Measurements from ENCODE around the gene TBC1D22B.
"Not testable (repeated sequence)": the region's sequence is repeated elsewhere in the genome, so short reads cannot be mapped to it uniquely, and the experiment has no call there.

Gene TBC1D22B

GRCh38 chr6:37304766-37305165 is 47.2 kb downstream of the TBC1D22B start:
- in situ Hi-C loops (cut with MboI; ENCODE audit: low pct_unique_long_range_greater_than_20kb, low sequenced_read_pairs, unreplicated experiment) = no loop called here
- no peak for TF ChIP-seq CTCF (IDR thresholded peaks at IDR 0.05; ENCODE audit: extremely low read depth, insufficient read depth, missing control alignments)
- DNase-seq (ENCODE audit: low spot score) = no peak

- no peak for DNase-seq (ENCODE audit: low spot score)
- TF ChIP-seq CTCF (IDR thresholded peaks at IDR 0.05; ENCODE audit: extremely low read depth, insufficient read depth, missing control alignments) = no peak
- in situ Hi-C loops (cut with MboI; ENCODE audit: low pct_unique_long_range_greater_than_20kb, low sequenced_read_pairs, unreplicated experiment) = no loop called here
Measured at GRCh38 chr6:37305841-37306425, 48.4 kb downstream of the TBC1D22B start.

GRCh38 chr6:37306624-37307222 is 49.2 kb downstream of the TBC1D22B start:
- in situ Hi-C loops (cut with MboI; ENCODE audit: low pct_unique_long_range_greater_than_20kb, low sequenced_read_pairs, unreplicated experiment) = no loop called here
- no peak for DNase-seq (ENCODE audit: low spot score)
- TF ChIP-seq CTCF (IDR thresholded peaks at IDR 0.05; ENCODE audit: extremely low read depth, insufficient read depth, missing control alignments) = peak; percentile 7

- in situ Hi-C loops (cut with MboI; ENCODE audit: low pct_unique_long_range_greater_than_20kb, low sequenced_read_pairs, unreplicated experiment) = not testable (repeated sequence)
Measured at GRCh38 chr6:37307484-37307883, 49.9 kb downstream of the TBC1D22B start.

GRCh38 chr6:37308069-37308815 is 50.7 kb downstream of the TBC1D22B start:
- DNase-seq (ENCODE audit: low spot score) = no peak
- TF ChIP-seq CTCF (IDR thresholded peaks at IDR 0.05; ENCODE audit: extremely low read depth, insufficient read depth, missing control alignments) = no peak
- in situ Hi-C loops (cut with MboI; ENCODE audit: low pct_unique_long_range_greater_than_20kb, low sequenced_read_pairs, unreplicated experiment) = no loop called here

More at GRCh38 chr6:37307484-37307883, 49.9 kb downstream of the TBC1D22B start:
- not testable (repeated sequence) for DNase-seq (ENCODE audit: low spot score)

- no peak for DNase-seq (ENCODE audit: low spot score)
- in situ Hi-C loops (cut with MboI; ENCODE audit: low pct_unique_long_range_greater_than_20kb, low sequenced_read_pairs, unreplicated experiment) = no loop called here
- TF ChIP-seq CTCF (IDR thresholded peaks at IDR 0.05; ENCODE audit: extremely low read depth, insufficient read depth, missing control alignments) = no peak
Measured at GRCh38 chr6:37309046-37309445, 51.5 kb downstream of the TBC1D22B start.

GRCh38 chr6:37309692-37310091 is 52.1 kb downstream of the TBC1D22B start:
- DNase-seq (ENCODE audit: low spot score) = no peak
- TF ChIP-seq CTCF (IDR thresholded peaks at IDR 0.05; ENCODE audit: extremely low read depth, insufficient read depth, missing control alignments) = no peak
- in situ Hi-C loops (cut with MboI; ENCODE audit: low pct_unique_long_range_greater_than_20kb, low sequenced_read_pairs, unreplicated experiment) = no loop called here
